ENCODE results near the gene PPP2R2C.
A peak's percentile ranks its signal among the peaks of the same experiment; 100 is the strongest.

PPP2R2C gene

DNA sequence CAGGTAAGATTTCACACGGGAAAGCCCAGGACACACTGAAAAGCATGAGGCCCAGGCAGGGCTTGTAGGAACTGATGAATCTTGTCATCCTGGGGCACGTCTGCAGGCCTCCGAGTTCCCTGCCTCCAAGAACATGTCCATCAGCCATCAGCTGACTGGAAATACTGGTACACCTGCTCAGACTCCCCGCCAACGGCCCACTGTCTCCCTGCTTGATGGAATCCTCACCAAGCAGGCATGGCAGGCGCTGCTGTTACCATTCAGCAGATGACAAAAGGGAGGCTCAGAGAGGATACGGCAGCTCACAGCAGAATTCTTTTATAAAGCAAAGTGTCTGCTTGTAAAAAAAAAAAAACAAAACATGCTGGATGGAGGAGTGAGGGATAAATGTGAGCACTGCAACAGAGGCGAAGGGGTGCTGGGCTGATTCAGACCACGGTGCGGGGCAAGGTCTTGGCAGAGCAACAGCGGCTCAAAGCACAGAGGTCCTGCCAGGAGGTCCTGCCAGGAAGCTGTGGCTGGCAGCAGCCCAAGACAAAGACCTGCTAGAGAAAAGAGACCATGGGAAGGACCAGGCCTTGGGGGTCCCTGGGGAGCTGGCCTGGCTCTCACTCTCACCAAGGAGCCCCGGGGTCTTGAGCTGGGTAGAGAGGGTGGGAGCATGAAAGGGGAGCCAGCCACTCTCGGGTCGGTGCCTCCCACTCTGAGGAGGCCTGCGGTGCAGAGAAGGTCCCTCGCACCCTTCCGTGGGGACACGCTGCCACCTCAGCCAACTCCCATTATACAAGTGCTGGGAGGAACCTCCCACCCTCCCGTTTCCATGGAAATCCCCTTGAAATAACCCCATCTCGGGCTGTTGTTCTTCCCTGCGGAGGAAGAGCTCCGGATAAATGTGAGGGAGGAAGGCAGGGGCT, 25.6 kb downstream of the PPP2R2C start:
- Histone ChIP-seq H3K4me3 (ENCODE audit: low read depth, low read length) (no peak overlapping the region), H3K9me3 (no peaks in the 10 kb centered on the region), H3K27me3 (no peaks in the 10 kb centered on the region), H3K36me3 (no peaks in the 10 kb centered on the region), H3K4me1 (peaks cover 2% of the 10 kb centered on the region)
- DNase-seq: peak; percentile 59
- TF ChIP-seq, protein P1, sequence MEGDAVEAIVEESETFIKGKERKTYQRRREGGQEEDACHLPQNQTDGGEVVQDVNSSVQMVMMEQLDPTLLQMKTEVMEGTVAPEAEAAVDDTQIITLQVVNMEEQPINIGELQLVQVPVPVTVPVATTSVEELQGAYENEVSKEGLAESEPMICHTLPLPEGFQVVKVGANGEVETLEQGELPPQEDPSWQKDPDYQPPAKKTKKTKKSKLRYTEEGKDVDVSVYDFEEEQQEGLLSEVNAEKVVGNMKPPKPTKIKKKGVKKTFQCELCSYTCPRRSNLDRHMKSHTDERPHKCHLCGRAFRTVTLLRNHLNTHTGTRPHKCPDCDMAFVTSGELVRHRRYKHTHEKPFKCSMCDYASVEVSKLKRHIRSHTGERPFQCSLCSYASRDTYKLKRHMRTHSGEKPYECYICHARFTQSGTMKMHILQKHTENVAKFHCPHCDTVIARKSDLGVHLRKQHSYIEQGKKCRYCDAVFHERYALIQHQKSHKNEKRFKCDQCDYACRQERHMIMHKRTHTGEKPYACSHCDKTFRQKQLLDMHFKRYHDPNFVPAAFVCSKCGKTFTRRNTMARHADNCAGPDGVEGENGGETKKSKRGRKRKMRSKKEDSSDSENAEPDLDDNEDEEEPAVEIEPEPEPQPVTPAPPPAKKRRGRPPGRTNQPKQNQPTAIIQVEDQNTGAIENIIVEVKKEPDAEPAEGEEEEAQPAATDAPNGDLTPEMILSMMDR (IDR thresholded peaks at IDR 0.05; ENCODE audit: low read depth, low read length): no peak

DNA sequence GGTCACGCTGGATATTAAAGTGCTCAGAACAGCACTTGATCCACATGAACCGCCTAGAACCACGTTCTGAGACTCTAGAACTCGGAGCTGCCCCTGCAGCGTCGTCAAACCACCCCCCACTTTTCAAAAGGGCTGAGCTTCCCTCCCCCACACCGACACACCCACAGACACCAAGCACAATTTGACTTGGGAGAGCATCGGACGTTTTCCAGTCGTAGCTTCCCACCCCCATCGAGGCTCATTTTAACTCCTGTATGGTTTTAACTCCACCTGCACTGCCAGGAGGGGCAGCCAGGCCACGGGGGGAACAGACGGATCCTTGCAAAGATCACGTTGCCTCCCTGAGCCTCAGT, 26.3 kb downstream of the PPP2R2C start:
- H3K9me3 ChIP-seq: no peaks in the 10 kb centered on the region
- no peak overlapping the region for H3K4me3 ChIP-seq (ENCODE audit: low read depth, low read length)
- H3K4me1 ChIP-seq: peaks cover 2% of the 10 kb centered on the region
- H3K36me3 ChIP-seq: no peaks in the 10 kb centered on the region
- DNase-seq: no peak
- no peaks in the 10 kb centered on the region for H3K27me3 ChIP-seq
- TF ChIP-seq, protein P1 (IDR thresholded peaks at IDR 0.05; ENCODE audit: low read depth, low read length): no peak

DNA sequence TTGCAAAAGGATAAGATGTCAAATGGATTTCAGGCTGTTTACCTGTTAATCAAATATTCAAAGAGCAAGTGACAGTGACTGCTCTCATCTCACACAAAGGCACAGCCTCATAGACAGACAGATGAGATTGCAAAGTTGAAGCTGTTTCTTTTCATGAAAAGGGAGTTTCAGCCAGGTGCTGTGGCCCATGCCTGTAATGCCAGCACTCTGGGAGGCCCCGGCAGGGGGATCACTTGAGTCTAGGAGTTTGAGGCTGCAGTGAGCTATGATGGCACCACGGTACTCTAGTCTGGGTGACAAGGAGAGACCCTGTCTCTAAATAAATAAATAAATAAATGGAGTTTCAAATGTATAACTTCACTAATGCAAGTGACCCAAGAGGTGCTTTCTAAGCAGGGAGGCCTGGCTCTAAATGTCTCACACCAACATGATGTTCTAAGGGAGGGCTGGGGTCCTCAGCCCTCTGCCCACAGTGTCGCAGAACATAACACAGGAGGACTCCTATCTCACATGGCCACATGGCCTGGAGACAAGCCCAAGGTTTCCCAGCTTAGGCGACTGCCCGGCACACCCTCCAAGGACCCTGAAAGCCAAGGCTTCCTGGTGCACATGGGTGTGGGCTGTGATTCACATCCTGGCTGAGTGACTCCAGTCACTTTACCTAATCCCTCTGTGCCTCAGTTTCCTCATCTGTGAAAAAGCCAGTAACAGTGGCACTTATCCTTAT, 26.8 kb downstream of the PPP2R2C start:
- peaks cover 2% of the 10 kb centered on the region for H3K4me1 ChIP-seq
- H3K9me3 ChIP-seq: no peaks in the 10 kb centered on the region
- no peak for DNase-seq
- no peaks in the 10 kb centered on the region for H3K36me3 ChIP-seq
- no peak overlapping the region for H3K4me3 ChIP-seq (ENCODE audit: low read depth, low read length)
- H3K27me3 ChIP-seq: no peaks in the 10 kb centered on the region
- TF ChIP-seq, protein P1 (IDR thresholded peaks at IDR 0.05; ENCODE audit: low read depth, low read length): no peak

DNA sequence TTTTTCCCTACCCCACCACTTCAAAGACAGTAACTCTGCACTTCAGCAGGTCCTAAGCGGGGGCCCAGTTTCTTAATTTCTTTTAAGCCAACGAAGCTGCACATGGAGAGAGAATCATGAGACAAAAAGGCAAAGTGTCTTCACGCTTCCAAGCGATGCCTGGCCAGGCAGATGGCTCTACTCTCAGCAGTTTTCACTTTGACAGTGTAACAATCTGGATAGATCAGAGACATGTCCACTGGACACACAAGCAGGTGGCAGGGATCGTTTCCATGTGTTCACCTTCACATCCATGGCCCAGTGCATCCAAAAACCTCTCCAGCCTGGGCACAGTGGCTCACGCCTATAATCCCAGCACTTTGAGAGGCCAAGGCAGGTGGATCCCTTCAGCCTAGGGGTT, 27.8 kb downstream of the PPP2R2C start:
- Histone ChIP-seq H3K36me3 (no peaks in the 10 kb centered on the region), H3K4me3 (ENCODE audit: low read depth, low read length) (no peak overlapping the region), H3K9me3 (no peaks in the 10 kb centered on the region), H3K4me1 (peaks cover 2% of the 10 kb centered on the region), H3K27me3 (no peaks in the 10 kb centered on the region)
- TF ChIP-seq, protein P1 (IDR thresholded peaks at IDR 0.05; ENCODE audit: low read depth, low read length): no peak
- no peak for DNase-seq

DNA sequence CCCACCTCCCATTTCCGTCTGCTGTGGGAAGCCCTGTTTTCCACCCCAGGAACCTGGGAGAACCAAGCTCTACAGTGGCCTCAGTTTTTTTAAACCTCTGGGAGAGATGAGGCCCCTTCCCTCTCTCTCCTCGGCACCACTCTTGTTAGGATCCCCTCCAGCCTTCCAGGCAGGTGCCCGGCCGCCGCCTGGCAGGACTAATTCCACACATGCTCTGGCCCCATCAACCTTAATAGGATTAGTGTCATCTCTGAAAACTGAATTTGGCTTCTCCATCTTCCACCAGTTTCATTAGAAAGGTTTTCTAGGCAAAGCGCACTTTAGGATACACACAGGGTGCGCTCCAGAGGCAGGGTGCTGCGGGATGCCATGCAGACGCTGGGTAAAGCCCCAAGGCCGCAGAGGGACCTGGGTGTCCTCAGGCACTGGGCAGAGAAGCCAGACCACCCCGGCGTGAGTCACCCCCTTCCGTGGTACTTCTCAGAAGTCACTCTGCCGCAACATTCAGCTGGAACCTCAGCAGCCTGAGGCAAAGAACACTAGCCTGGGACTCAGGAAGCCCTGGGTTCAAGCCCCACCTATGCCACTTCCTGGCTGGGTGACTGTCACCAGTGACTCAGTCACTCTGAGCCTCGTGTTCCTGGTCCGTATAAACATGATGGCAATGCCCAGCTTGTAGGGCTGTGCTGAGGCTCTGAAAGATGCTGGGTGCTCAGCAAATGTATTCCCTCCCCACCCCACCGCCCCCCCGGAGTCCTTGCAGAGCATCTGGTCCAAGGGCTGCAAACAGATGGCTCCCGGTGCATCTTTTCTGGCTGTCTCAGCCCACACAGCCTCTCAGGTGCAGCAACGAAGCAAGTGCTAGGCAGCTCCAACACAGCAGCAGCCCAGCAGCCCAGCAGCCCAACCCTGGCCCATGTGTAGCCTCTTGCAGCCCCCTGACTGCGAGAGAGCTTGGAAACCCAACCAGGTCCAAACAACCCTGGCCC, 29.1 kb downstream of the PPP2R2C start:
- H3K27me3 ChIP-seq: no peaks in the 10 kb centered on the region
- TF ChIP-seq, protein P1 (IDR thresholded peaks at IDR 0.05; ENCODE audit: low read depth, low read length): no peak
- H3K4me3 ChIP-seq (ENCODE audit: low read depth, low read length): no peak overlapping the region
- H3K36me3 ChIP-seq: no peaks in the 10 kb centered on the region
- peak; percentile 36 for DNase-seq
- no peaks in the 10 kb centered on the region for H3K9me3 ChIP-seq
- peaks cover 2% of the 10 kb centered on the region for H3K4me1 ChIP-seq
